Putamen (tissue), 1 donor: ENCODE results near the gene PLXNA3.

ENCODE experiments used
- DNase-seq: peaks from one replicate; pipeline ENCODE4 v3.0.0-alpha.2; 2016; ENCODE audit warnings: low spot score

The PLXNA3 gene

DNA sequence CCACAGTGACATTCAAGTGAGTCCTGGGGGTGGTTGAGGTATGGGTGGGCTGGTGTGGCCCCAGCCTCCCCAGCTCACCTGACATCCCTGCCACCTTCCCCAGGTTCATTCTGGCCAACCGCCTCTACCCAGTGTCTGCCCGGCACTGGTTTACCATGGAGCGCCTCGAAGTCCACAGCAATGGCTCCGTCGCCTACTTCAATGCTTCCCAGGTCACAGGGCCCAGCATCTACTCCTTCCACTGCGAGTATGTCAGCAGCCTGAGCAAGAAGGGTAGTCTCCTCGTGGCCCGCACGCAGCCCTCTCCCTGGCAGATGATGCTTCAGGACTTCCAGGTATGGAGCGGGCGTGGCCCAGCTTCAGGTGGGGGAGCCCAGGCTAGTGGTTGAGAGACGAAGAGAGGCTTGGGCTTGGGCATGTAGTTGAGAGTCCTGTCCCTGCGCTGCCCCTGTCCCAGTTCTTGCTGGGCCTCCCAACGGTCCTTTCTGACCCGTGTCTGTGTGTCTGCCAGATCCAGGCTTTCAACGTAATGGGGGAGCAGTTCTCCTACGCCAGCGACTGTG, 22.8 kb upstream of the PLXNA3 start:
- DNase-seq, result no peak

DNA sequence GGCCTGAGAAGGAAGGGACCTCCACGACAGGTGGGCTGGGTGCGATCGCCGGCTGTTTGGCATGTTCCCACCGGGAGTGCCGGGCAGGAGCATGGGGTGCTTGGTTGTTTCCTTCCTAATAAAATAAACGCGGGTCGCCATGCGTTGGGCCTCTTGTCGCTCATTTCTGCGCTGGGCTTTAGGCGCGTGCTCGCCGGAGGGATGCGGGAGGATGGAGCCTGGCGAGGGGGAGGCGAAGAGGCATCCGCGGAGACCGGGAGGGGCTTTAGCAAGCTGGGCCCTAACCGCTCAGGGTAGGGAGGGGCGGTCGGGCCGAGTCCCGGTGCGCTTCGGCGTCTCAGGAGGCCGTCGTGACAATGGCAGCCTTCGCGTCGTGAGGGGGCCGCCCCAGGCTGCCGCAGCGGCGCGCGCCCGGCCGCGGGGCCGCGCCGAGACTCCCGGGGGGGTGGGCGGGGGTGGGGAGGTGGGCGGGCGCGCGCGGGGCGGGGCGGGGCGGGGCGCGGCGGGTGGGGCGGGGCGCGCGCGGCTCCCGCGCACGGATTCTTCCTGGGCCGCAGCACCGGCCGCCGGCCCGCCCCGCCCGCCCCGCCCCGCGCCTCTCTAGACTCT, 21.6 kb upstream of the PLXNA3 start:
- DNase-seq, result no peak

DNA sequence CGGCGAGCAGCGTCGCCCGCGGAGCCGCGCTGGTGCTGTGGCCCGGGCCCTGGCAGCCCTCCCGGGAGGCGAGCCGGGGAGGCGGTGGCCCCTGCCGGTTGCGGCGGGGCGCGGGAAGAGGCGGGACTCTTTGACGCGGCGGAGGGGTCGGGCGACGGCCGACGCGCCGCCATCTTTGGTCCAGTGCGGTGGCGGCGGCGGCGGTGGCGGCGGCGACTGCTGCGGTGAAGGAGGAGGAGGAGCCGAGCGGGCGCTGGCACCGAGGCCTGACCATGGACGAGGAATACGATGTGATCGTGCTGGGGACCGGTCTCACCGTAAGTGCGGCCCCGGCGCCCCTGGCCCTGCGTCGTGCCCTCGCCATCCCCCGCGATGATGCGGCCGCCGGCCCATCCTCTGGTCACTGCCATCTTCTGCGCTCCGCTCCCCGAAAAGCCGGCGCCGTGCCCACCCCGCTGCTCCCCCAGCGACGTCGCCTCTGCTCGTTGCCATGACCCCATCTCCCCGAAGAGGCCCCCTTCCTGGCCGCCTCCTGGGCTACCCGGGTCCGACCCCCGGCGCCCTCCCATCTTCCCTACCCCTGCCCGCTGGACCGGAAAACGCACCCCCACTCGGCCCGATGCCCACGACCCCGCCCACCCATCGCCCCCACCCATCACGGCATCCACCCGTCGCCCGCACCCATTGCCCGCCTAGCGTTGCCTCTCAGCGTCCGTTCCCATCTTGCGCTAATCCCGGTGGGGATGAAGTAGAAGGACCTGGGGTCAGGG, 20.9 kb upstream of the PLXNA3 start, which contains the start of gene GDI1:
Gene GDI1 (plus strand): TSS at position 172 of the 770 bp plus-strand sequence. CDS start 101 bp downstream, at position 273.
- DNase-seq, result no peak

DNA sequence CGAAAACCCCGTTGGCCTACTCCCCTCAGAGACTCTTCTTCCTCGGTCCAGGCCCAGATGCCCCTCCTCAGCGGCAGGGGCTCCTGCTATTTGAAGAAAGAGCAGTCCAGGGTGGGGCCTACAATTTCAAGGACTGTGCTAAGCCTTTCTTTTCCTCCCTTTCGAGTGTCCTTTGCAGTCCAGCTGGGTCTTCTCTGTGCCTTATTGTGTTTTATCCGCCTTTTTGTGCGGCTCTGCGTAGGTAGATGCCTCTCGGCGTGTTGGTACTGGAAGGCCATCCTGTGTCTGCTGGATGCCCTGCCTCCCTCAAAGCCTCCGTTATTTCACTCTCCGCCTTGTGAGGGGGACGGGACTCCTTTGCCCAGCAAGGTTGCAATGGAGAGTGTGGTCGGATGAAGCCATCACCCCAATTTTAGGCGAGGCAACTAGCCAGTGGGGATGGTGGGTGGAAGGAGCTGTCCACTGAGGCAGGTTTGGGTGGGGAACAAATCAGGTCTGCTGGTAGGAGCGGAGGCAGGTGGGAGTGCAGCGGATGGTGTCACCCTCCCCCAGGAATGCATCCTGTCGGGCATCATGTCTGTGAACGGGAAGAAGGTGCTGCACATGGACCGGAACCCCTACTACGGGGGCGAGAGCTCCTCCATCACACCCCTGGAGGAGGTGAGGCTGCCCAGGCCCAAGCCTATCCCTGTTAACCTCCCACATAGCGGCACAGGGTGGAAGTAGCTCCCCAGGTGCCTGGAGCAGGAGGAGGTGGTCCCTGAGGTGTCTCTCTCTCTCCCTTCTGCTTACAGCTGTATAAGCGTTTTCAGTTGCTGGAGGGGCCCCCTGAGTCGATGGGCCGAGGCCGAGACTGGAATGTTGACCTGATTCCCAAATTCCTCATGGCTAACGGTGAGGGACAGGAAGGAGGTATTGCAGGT, 19.8 kb upstream of the PLXNA3 start:
- DNase-seq, result no peak

DNA sequence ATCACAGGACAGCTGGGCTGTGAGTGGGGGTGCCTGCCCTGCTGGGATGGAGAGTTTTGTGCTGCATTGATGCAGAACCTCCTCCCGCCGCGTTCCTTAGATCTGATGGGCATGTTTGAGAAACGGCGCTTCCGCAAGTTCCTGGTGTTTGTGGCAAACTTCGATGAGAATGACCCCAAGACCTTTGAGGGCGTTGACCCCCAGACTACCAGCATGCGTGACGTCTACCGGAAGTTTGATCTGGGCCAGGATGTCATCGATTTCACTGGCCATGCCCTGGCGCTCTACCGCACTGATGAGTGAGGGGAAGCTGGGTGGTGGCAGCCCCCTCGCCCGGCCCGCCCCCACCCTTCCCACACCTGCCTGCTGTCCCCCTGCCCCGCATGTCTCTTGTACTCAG, 18.2 kb upstream of the PLXNA3 start:
- DNase-seq, result no peak

DNA sequence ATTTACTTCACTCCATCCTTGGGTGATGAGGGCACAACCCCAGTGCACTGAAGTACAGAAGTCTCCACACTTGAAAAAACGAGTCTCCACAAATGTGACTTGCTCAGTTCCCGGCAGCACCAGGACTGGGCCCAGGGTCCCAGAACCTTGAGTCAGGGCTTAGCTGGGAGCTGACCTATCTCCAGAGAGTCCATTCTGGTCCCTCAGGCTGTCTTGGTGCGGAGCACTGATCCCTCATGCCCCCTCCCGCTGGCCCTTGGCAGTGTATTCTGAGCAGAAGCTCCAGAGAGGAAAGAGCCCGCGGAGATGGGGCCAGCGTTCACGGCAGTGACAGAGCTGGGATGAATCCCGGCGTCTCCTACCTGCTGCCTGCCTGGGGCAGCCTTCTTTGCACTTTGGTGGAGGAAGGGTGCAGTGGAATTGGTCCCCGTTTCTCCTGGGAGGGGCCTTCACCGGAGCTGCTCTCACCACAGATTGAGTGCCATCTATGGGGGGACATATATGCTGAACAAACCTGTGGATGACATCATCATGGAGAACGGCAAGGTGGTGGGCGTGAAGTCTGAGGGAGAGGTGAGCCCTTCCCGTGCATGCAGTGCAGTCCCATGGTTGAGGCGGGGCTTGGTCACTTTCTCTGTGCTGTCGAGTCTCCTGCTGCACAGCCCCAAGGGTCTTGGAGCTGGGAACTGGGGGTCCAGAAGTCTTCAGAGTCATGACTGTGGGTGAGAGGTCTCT, 17.3 kb upstream of the PLXNA3 start:
- no peak for DNase-seq

DNA sequence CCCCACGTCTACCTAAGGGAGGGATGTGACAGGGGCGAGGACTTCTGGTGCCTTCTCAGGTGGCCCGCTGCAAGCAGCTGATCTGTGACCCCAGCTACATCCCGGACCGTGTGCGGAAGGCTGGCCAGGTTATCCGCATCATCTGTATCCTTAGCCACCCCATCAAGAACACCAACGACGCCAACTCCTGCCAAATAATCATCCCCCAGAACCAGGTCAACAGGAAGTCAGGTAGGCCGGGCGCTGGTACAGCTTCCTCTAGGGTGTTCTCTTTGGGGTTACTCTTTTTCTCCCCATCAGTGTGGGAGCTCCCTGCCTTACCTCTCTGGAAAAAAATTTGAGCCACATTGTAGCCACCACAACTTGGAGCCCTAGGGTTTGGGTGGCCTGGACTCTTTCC, 16.5 kb upstream of the PLXNA3 start:
- no peak for DNase-seq

DNA sequence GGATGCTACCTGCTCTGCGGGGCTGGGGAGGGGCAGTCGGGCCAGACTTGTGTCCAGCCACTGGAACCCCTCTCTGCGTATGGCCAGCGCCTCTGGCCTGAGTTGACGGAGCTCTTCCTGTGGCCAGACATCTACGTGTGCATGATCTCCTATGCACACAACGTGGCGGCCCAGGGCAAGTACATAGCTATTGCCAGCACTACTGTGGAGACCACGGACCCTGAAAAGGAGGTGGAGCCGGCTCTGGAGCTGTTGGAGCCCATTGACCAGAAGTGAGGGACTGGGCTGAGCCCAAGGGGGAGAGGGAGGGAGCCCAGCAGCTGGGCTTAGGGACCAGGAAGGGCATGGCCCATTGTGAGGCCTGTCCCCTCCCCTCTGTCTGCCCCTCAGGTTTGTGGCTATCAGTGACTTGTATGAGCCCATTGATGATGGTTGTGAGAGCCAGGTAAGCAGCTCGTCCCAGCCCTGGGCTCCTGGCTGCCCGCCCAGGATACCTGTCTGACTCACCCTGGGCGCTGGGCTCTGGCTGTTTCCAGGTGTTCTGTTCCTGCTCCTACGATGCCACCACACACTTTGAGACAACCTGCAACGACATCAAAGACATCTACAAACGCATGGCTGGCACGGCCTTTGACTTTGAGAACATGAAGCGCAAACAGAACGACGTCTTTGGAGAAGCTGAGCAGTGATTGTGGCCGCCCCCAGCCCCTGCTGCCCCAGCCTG, 15.9 kb upstream of the PLXNA3 start:
- no peak for DNase-seq

DNA sequence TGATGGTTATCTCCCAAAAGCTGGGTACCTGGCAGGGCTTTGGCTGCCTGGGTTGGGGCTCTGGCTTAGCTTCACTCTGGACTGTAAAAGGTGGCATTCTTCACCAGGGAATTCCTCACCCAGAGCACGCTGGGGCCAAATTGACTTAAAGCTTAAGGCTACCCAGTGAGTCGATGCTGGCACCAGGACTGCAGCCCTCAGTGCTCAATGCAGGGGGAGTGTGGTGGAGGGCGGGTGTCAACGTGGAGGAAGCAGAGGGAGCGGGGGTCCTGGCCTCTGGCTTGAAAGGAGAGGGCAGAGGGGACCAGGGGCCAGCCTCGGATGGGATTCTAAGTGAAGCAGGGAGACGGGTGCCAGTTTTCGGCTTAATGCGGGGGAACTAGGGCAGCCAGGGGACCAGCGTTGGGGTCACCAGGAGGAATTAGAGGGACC, 14.6 kb upstream of the PLXNA3 start:
- no peak for DNase-seq

DNA sequence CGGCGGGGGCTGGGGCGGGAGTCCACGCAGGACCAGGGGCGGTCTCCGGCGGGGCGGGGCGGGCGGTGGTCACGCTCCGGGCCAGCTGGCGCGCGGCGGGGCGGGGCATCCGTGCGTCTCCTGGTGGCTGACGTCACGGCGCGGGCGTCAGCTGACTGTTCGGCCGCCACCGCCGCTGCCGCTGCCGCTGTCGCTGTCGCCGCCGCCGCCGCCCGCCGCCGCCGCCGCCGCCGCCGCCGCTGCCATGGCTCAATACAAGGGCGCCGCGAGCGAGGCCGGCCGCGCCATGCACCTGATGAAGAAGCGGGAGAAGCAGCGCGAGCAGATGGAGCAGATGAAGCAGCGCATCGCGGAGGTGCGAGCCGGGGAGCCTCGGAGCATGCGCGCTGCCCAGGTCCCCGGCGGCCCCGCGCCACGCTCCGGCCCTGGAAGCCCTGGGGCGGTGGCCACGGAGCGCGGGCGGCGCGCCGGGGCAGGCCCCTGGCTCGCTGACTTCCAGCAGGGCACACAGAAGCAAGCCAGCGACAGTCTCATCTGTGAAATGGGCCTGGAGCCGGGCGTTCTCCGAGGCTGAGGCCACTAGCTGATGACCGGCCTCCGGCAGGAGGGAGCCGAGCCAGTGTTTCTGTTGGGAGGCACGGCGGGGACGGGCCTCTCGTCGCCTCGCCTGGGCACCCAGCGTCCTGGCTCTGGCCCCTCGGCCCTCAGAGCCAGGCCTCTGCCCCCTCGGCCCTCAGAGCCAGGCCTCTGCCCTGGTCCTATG, 13.9 kb upstream of the PLXNA3 start, which contains the start of gene FAM50A:
Gene FAM50A (plus strand): TSS at position 150 of the 763 bp plus-strand sequence. CDS start 95 bp downstream, at position 245.
- no peak for DNase-seq

DNA sequence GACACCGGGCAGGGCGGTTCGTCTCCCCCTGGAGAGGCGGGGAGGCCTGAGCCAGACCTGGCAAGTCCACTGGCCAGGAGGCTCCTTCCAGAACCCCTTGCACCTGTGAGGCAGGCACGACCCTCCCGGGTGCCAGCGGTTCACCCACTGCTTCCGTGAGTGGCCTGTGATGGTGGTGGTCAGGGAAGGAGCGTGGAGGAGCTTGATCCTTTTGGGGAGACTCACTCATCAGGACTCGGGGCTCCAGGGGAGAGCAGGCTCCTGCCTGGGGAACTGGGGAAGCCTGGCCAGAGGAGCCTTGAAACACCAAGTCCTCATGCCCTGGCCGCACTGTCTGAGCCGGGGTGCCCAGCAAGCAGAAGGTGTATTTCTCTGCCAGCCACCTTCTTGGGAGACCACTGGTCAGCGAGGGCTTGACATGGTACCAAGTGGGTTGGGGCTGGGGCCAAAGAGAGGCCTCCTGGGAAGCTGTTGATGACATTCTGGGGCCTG, 13.3 kb upstream of the PLXNA3 start:
- DNase-seq, result no peak

DNA sequence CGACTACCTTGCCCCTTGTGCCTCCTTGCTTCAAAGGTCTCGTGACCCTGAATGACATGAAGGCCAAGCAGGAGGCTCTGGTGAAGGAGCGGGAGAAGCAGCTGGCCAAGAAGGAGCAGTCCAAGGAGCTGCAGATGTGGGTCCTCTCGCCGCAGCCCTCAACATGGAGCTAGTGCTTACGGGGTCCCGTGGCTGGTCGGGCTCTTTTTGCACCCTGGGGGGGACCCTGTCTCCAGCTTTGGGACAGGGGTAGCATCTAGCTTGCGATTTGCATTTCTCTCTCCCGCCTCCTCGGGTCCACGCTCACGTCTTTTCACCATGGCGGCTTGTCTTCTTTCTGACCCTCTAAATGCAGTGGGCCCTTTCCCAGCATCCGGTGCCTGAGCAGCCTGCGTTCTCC, 12.3 kb upstream of the PLXNA3 start:
- DNase-seq, result no peak

DNA sequence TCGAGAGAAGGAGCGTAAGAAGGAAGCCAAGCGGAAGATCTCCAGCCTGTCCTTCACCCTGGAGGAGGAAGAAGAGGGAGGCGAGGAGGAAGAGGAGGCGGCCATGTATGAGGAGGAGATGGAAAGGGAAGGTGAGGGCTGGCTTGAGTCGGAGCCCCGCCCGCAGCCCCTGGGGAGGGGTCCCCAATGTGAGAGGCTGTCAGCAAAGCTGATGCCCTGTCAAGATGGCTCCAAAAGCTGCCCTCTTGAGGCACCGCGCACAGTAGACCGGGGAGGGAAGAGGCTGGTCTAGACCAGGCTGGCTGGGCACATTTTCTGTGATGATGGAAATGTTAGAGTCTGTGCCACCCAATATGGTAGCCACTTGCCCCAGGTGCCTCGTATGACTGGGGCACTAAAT, 11.7 kb upstream of the PLXNA3 start:
- DNase-seq, result no peak

DNA sequence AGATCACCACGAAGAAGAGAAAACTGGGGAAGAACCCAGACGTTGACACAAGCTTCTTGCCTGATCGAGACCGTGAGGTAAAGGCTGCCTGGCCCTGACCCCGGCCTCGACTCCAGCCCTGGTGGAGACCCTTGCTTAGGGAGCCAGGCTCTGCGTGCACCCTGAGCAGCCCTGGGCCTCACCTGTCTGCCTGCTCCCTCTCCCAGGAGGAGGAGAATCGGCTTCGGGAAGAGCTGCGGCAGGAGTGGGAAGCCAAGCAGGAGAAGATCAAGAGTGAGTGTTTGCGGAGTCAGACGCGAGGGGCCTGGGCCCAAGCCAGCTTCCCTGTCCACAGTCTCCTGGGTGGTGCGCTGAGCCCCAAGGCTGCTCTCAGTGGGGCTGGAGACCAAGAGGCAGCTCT, 9.6 kb upstream of the PLXNA3 start:
- DNase-seq, result no peak

DNA sequence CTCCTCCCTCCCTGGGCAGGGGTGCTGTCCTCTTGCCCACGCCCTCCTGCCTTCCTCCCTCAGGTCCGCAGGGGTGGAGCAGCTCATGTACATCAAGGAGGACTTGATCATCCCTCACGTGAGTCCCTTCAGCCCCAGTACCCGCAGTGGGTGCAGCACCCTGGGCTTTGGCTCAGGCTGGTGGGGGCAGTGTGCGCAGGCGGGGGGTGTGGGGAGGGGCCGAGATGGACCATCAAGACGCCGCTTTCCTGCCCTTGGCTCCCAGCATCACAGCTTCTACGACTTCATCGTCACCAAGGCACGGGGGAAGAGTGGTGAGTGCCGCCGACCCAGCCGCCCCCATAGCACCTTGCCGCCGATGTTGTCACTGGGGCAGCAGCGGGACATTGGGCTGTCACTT, 8.5 kb upstream of the PLXNA3 start:
- DNase-seq, result no peak

DNA sequence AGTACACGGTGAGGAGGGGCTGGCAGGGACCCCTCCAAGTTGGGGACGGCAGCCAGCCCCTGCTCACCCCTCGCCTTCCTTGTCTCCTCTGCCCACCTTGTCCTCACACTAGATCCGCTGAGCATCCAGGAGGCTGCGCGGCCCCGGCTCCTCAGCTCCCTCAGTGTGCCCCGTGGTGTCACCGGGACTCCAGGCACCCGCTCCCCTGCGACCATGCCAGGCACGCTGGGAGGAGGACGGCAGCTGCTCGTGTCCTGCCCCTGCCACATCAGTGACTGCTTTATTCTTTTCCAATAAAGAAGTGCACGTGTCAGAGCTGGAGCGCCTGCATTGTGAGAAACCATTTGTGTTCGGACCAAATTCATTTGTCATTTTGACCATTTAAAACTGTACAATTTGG, 7.8 kb upstream of the PLXNA3 start:
- no peak for DNase-seq

DNA sequence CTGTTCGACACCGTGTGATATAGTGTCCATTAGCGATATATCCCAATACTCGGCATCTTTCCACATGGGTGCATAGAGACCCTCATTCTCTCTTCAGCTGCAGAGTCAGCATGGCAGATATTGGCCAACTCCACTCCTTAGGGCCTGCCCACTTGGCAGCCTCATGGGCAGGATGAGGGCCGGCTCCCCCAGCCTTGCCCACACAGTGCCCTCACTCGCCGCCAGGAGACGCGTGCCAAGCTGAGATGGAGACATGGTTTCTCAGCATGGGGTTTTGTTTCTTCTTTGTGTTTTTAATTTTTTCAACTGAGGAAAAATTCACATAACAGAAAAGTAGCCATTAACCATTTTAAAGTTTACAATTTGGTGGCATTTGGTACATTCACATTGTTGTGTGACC, 5.3 kb upstream of the PLXNA3 start:
- DNase-seq, result no peak

DNA sequence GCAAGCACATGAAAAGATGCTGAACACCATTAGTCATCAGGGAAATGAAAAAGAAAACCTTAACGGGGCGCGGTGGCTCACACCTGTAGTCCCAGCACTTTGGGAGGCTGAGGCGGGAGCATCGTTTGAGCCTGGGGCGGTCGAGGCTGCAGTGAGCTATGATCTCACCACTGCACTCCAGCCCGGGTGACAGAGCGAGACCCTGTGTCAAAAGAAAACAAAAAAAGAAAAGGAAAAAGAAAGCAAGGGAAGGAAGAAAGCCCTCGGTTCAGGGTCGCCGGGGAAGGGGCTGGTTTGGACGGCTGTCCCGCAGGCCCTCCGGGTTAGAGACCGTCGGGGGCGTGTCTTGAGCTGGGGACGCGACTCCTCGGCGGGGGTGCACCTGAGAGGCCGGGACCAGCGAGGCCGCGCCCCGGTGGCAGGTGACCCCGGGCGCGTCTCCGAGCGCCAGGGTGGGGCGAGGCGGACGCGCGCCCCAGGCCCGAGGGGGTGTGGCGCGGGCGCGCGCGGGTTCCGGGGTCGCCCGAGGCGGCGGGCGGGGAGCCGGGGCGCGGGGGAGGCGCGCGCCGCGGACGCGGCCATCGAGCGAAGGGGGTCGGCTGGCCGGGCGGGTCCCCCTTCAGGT, 478 bp upstream of the PLXNA3 start:
- DNase-seq, result no peak
